ENCODE data around the gene IRF7. TPM values are rescaled to one million over a fixed set of nuclear protein-coding genes. Genes with fewer than 3 reads are reported as not detected.

The IRF7 gene
- total and polyA plus RNA-seq, 9 of the 15 experiments (the other 6 are each of a cell fraction or from before 2014, with no cell fraction given): 0.27 to 7.6 (median 1.8) TPM

DNA sequence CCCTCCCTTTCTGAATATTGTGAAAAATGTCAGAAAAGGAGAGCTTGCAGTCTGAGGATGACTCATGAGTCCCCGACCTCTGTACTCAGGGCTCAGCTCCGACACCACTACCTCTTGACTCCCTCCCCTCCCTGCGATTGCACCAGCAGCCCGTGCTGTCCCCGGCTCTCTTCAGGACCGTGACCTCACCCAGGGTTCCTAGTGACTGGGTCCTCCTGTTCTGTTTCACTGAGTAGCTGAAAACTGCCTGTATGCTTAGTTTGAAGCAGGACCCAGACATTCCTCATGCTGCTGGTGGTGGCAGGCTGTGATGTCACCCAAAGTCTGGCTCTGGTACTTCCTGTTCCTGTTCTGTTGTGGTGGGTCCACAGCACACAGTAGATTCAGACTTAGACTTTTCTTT is 27.8 kb downstream of the IRF7 start (continued):
- TF ChIP-seq ATF1 (CRISPR knock-in tag; IDR thresholded peaks at IDR 0.05): no peak
- TF ChIP-seq ATF1 (tag; IDR thresholded peaks at IDR 0.05): 0 out of 2 replicates have a peak, but pooled peaks have one; percentile 16
- TF ChIP-seq SMARCE1 (IDR thresholded peaks at IDR 0.05): 0 out of 2 replicates have a peak, but pooled peaks have one; percentile 36
- TF ChIP-seq ARID1B (IDR thresholded peaks at IDR 0.05): peak; percentile 47
- peak; percentile 52; the same call in 1 of the 2 replicates for TF ChIP-seq MAX (CRISPR knock-in tag; IDR thresholded peaks at IDR 0.05)
- TF ChIP-seq YBX1 (IDR thresholded peaks at IDR 0.05): no peak
- TF ChIP-seq ZNF316 (IDR thresholded peaks at IDR 0.05): peak; percentile 11; the same call in 1 of the 2 replicates
- peak; percentile 42 to 44; a peak in 2 of 4 replicates for TF ChIP-seq NRF1 (conservative IDR thresholded peaks at IDR 0.05 in 1 of 2, IDR thresholded peaks at IDR 0.05 in 1 of 2)
- peak; percentile 86 for TF ChIP-seq FOSL1 (tag; conservative IDR thresholded peaks at IDR 0.05)
- TF ChIP-seq DPF2 (IDR thresholded peaks at IDR 0.05): peak; percentile 61; the same call in 1 of the 2 replicates
- TF ChIP-seq, protein P1, sequence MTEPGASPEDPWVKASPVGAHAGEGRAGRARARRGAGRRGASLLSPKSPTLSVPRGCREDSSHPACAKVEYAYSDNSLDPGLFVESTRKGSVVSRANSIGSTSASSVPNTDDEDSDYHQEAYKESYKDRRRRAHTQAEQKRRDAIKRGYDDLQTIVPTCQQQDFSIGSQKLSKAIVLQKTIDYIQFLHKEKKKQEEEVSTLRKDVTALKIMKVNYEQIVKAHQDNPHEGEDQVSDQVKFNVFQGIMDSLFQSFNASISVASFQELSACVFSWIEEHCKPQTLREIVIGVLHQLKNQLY (CRISPR knock-in tag; conservative IDR thresholded peaks at IDR 0.05): no peak
- TF ChIP-seq TRIM24 (IDR thresholded peaks at IDR 0.05): 0 out of 4 replicates have a peak, but pooled peaks of 1 of the 2 experiments have one; percentile 8
- TF ChIP-seq EZH2 (IDR thresholded peaks at IDR 0.05; ENCODE audit: borderline replicate concordance, low read depth, low read length): no peak
- no peak for TF ChIP-seq HNRNPL (IDR thresholded peaks at IDR 0.05; ENCODE audit: low read depth, low read length)
- peak; percentile 12 for TF ChIP-seq MEIS2 (IDR thresholded peaks at IDR 0.05; ENCODE audit: partially characterized antibody)
- 0 out of 2 replicates have a peak, but pooled peaks have one; percentile 23 for TF ChIP-seq GABPB1 (CRISPR knock-in tag; IDR thresholded peaks at IDR 0.05)
- TF ChIP-seq, protein P2, sequence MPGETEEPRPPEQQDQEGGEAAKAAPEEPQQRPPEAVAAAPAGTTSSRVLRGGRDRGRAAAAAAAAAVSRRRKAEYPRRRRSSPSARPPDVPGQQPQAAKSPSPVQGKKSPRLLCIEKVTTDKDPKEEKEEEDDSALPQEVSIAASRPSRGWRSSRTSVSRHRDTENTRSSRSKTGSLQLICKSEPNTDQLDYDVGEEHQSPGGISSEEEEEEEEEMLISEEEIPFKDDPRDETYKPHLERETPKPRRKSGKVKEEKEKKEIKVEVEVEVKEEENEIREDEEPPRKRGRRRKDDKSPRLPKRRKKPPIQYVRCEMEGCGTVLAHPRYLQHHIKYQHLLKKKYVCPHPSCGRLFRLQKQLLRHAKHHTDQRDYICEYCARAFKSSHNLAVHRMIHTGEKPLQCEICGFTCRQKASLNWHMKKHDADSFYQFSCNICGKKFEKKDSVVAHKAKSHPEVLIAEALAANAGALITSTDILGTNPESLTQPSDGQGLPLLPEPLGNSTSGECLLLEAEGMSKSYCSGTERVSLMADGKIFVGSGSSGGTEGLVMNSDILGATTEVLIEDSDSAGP (CRISPR knock-in tag; IDR thresholded peaks at IDR 0.05): no peak
- peak; percentile 11 for TF ChIP-seq FOS (IDR thresholded peaks at IDR 0.05; ENCODE audit: extremely low read depth, insufficient read length)
- TF ChIP-seq JUND (IDR thresholded peaks at IDR 0.05; ENCODE audit: borderline replicate concordance, low read depth, low read length): peak; percentile 91
- peak; percentile 82; the same call in 2 of the 3 replicates for TF ChIP-seq JUND (tag; IDR thresholded peaks at IDR 0.05; ENCODE audit: borderline replicate concordance, low read depth, low read length)
